GM18511 (cell line): Measurements from ENCODE around the gene TRIB2.

Experiments used
- ATAC-seq: cut with Tn5 transposase; IDR thresholded peaks from one replicate; pipeline ENCODE4 v1.9.1; 2021; ENCODE audit warnings: mild to moderate bottlenecking, moderate library complexity; ENCODE audit not compliant: unreplicated experiment

TRIB2 gene

GRCh38 chr2:12771154-12771553 lies 54.4 kb downstream of the TRIB2 start:
- ATAC-seq: no peak

- no peak for ATAC-seq
These were observed 57.1 kb downstream of the TRIB2 start for GRCh38 chr2:12773586-12774394.

GRCh38 chr2:12774395-12774727 lies 57.6 kb downstream of the TRIB2 start:
- no peak for ATAC-seq

- no peak for ATAC-seq
These were observed 59.8 kb downstream of the TRIB2 start for GRCh38 chr2:12776521-12776961.

GRCh38 chr2:12778369-12778768 lies 61.6 kb downstream of the TRIB2 start:
- ATAC-seq: no peak

- ATAC-seq: no peak
These were observed 62.3 kb downstream of the TRIB2 start for GRCh38 chr2:12778811-12779579.

- ATAC-seq: no peak
These were observed 64.6 kb downstream of the TRIB2 start for GRCh38 chr2:12781329-12781728.

GRCh38 chr2:12787891-12788801 lies 71.4 kb downstream of the TRIB2 start:
- no peak for ATAC-seq

GRCh38 chr2:12791906-12792305 lies 75.2 kb downstream of the TRIB2 start:
- no peak for ATAC-seq
